Ishikawa (cell line): Measurements from ENCODE around the gene NPR1.

Experiments
- CEBPB ChIP-seq: IDR thresholded peaks from 2 replicates; pipeline ENCODE4 v1.6.1; 2012
- CREB1 ChIP-seq: IDR thresholded peaks from 2 replicates; pipeline ENCODE4 v1.6.1; 2012; ENCODE audit warnings: low read depth
- EGR1 ChIP-seq: IDR thresholded peaks from 2 replicates; pipeline ENCODE4 v1.6.1; 2012
- EP300 ChIP-seq: IDR thresholded peaks from 2 replicates; pipeline ENCODE4 v1.6.1; 2012; ENCODE audit warnings: borderline replicate concordance
- FOXM1 ChIP-seq: IDR thresholded peaks from 2 replicates; pipeline ENCODE4 v1.6.1; 2012; ENCODE audit warnings: low read depth, borderline replicate concordance
- NFIC ChIP-seq: IDR thresholded peaks from 2 replicates; pipeline ENCODE4 v1.6.1; 2012
- RAD21 ChIP-seq: IDR thresholded peaks from 2 replicates; pipeline ENCODE4 v1.6.1; 2012; ENCODE audit warnings: low read depth
- TAF1 ChIP-seq: IDR thresholded peaks from 2 replicates; pipeline ENCODE4 v1.6.1; 2012; ENCODE audit warnings: low read depth, mild to moderate bottlenecking
- TCF12 ChIP-seq: IDR thresholded peaks from 2 replicates; pipeline ENCODE4 v1.6.1; 2012; ENCODE audit warnings: low read depth
- TEAD4 ChIP-seq: IDR thresholded peaks from 2 replicates; pipeline ENCODE4 v1.6.1; 2012
- YY1 ChIP-seq: IDR thresholded peaks from 2 replicates; pipeline ENCODE4 v1.6.1; 2012; ENCODE audit warnings: low read depth
- ZBTB7A ChIP-seq: IDR thresholded peaks from 2 replicates; pipeline ENCODE4 v1.6.1; 2012; ENCODE audit warnings: low read depth
- TF ChIP-seq, protein P1 (sequence below): IDR thresholded peaks from 2 replicates; pipeline ENCODE4 v1.6.1; 2012
- TF ChIP-seq, protein P2 (sequence below): IDR thresholded peaks from 2 replicates; pipeline ENCODE4 v1.6.1; 2012
- TF ChIP-seq, protein P3 (sequence below): IDR thresholded peaks from 2 replicates; pipeline ENCODE4 v1.6.1; 2012; ENCODE audit warnings: low read depth, mild to moderate bottlenecking

NPR1 gene

DNA sequence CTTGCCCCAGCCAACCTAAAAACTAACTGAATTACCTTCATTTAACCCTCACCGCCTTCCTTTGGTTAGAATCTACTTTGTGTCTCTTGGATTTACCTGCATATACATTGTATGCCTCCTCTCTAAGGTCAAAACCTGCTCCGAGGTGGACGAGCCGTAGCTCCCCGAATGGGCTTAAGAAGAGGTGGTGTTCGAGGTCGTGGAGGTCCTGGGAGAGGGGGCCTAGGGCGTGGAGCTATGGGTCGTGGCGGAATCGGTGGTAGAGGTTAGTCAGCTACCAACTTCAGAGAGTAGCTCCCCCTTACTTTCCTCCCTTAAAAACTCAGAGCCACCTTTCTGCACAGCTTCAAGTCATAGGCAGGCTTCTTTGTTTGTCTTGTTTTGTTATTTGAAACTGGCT, 35.4 kb upstream of the NPR1 start:
- TF ChIP-seq CREB1 (no peak), TCF12 (no peak), RAD21 (no peak), TAF1 (no peak), YY1 (no peak), EP300 (no peak), FOXM1 (no peak), NFIC (no peak), EGR1 (no peak)
- TF ChIP-seq, protein P1, sequence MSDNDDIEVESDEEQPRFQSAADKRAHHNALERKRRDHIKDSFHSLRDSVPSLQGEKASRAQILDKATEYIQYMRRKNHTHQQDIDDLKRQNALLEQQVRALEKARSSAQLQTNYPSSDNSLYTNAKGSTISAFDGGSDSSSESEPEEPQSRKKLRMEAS: no peak
- TF ChIP-seq, protein P2, sequence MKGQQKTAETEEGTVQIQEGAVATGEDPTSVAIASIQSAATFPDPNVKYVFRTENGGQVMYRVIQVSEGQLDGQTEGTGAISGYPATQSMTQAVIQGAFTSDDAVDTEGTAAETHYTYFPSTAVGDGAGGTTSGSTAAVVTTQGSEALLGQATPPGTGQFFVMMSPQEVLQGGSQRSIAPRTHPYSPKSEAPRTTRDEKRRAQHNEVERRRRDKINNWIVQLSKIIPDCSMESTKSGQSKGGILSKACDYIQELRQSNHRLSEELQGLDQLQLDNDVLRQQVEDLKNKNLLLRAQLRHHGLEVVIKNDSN: no peak
- TF ChIP-seq, protein P3, sequence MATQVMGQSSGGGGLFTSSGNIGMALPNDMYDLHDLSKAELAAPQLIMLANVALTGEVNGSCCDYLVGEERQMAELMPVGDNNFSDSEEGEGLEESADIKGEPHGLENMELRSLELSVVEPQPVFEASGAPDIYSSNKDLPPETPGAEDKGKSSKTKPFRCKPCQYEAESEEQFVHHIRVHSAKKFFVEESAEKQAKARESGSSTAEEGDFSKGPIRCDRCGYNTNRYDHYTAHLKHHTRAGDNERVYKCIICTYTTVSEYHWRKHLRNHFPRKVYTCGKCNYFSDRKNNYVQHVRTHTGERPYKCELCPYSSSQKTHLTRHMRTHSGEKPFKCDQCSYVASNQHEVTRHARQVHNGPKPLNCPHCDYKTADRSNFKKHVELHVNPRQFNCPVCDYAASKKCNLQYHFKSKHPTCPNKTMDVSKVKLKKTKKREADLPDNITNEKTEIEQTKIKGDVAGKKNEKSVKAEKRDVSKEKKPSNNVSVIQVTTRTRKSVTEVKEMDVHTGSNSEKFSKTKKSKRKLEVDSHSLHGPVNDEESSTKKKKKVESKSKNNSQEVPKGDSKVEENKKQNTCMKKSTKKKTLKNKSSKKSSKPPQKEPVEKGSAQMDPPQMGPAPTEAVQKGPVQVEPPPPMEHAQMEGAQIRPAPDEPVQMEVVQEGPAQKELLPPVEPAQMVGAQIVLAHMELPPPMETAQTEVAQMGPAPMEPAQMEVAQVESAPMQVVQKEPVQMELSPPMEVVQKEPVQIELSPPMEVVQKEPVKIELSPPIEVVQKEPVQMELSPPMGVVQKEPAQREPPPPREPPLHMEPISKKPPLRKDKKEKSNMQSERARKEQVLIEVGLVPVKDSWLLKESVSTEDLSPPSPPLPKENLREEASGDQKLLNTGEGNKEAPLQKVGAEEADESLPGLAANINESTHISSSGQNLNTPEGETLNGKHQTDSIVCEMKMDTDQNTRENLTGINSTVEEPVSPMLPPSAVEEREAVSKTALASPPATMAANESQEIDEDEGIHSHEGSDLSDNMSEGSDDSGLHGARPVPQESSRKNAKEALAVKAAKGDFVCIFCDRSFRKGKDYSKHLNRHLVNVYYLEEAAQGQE: no peak

DNA sequence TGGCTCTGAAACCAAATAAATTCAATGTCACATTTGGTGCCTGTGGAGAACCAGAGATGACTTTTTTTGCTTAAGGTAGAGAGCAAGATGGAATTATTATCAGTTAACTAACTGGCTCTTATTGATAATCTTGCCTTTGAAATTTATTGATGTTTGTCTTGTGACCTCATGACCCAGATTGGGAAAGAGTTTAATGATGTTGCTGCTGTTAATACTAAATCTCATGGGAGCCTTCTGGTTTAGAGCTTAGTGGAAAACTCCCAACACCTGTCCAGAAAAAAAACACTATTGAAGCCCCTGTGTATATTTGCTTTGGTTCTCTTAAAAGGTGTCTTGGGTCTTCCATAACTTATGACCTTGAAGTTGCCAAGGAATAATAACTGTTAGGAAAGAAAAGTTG, 34.7 kb upstream of the NPR1 start:
- no peak for TF ChIP-seq EGR1
- TF ChIP-seq EP300: no peak
- TF ChIP-seq CREB1: no peak
- TF ChIP-seq CEBPB: no peak
- no peak for TF ChIP-seq TCF12
- TF ChIP-seq, protein P1: no peak
- TF ChIP-seq, protein P2: no peak
- TF ChIP-seq FOXM1: no peak
- no peak for TF ChIP-seq RAD21
- TF ChIP-seq TEAD4: no peak

DNA sequence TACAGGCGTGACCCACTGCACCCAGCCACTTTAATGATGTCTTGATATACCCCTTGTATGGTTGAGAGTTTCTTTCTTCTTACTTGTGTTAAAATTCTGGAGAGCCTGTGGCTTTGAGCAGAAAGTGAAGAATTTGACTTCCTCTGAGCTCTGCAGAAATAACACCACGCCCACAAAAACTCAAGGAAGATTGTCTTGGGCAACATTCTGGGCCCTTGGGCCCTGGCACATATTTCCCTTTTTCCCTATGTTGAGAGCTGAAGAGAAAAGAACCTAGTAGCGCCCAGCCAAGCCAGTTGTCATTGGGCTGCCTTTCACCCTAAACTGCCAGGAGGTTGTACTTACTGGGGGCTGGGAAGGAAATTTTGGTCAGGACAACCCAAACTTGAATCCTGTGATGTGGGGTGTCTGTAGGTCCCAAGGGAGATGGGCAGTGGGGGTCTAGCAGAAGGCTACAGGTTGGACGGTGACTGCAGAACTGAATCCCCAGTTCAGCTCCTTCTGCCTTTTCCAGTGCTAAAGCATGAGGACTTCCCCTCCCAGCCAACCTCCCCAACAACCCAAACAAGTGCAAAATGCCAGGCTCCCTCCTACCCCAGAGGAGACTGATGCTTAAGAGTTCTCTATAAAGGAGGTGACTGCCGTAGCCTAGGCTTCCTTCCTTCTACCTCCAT, 31.7 kb upstream of the NPR1 start:
- TF ChIP-seq TAF1 (no peak), CREB1 (no peak), RAD21 (no peak), CEBPB (no peak), FOXM1 (no peak), EGR1 (no peak), ZBTB7A (no peak), YY1 (no peak), NFIC (no peak), EP300 (no peak), TEAD4 (no peak), TCF12 (no peak)
- TF ChIP-seq, protein P2: no peak
- TF ChIP-seq, protein P3: no peak
- TF ChIP-seq, protein P1: no peak

DNA sequence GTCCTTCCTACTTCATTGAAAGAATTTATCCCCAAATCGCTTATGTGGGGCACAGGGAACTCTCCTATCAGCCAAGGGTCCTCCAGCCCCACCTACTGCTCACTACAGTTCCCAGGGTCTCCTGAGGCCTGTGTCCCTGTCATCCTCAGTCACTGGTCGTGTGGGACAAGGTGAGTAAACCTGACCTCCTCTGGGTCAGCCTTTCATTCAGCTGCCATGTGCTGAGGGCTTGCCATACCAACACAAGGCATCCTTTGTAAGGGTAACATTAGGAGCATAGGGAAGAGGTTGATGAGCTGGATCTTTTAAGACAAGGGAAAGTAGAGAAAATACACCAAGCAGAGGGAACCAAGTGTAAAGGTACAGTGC, 31.2 kb upstream of the NPR1 start:
- TF ChIP-seq EP300: no peak
- TF ChIP-seq, protein P2: no peak
- TF ChIP-seq NFIC: no peak
- no peak for TF ChIP-seq CEBPB
- TF ChIP-seq ZBTB7A: no peak

DNA sequence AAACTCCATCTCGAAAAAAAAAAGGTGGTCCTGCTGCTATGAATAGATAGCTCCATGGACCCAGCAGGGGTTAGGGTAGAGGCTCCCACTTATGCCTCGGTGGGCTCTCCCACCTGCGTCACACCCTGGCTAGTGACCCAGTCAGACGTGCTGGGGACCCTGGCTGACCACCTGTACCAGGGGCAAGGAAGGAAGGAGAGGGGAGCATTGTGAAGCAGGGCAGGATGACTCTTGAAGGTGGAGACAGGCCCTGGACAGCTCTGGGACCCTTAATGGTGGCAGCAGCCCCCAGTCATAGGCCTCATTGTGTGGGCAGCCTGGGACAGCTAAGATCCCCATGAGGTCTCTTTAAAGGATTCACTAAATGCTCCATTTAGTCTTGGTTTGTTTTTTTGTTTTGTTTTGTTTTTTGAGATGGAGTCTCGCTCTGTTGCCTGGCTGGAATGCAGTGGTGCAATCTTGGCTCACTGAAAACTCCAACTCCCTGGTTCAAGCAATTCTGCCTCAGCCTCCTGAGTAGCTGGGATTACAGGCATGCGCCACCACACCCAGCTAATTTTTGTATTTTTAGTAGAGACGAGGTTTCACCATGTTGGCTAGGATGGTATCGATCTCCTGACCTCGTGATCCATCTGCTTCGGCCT, 30.4 kb upstream of the NPR1 start:
- no peak for TF ChIP-seq CREB1
- no peak for TF ChIP-seq YY1
- TF ChIP-seq CEBPB: peak; percentile 92
- no peak for TF ChIP-seq TAF1
- TF ChIP-seq NFIC: no peak
- TF ChIP-seq FOXM1: no peak
- TF ChIP-seq, protein P2: no peak
- TF ChIP-seq RAD21: no peak
- peak; percentile 84 for TF ChIP-seq TEAD4
- TF ChIP-seq TCF12: no peak
- TF ChIP-seq ZBTB7A: no peak
